Stimulated activated CD8-positive, alpha-beta memory T cell treated with anti-CD3 and anti-CD28 coated beads, Interleukin-4, amount 100 ng/mL, for 1 hour (primary cell): ENCODE results near the gene CTDSPL.
"Not testable (repeated sequence)": the region's sequence is repeated elsewhere in the genome, so short reads cannot be mapped to it uniquely, and the experiment has no call there.

Experiments used
- DNase-seq, 2 donors: peaks; one replicate each; pipeline ENCODE4 v3.0.0-alpha.2; 2020; ENCODE audit warnings: low read depth in 2 of 2, low spot score in 1 of 2

Gene CTDSPL

DNA sequence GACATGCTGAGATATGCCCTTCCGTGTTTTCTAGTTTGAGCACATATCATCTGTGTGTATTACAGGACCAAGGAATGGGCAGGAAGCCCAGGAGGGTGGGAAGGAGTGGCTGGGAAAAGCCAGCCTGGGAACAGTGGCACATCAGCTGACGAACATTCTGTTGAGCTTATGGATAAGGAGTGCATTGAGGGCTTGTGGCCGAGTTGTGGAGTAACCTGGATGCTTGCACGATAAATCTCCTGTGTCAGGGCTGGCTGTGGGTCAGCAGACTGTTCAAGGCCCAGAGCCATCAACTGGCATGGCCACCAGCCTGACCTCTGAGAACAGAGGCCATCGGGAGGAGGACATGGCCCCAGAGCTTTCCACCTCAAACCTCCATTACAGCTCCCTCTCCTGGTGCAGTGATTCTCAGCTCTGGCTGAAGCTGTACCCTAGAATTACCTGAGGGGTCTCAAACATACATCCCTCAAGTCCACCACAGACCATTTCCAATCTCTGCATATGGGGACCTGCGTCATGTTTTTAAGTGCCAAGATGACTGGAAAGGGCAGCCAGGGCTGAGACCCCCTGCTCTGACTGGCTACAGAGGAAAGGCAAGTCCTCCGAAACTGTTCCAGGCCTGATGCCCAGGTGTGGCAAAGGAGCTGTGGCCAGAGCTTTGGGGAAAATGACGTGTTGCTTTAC is 124.1 kb downstream of the CTDSPL start:
- no peak for DNase-seq

DNA sequence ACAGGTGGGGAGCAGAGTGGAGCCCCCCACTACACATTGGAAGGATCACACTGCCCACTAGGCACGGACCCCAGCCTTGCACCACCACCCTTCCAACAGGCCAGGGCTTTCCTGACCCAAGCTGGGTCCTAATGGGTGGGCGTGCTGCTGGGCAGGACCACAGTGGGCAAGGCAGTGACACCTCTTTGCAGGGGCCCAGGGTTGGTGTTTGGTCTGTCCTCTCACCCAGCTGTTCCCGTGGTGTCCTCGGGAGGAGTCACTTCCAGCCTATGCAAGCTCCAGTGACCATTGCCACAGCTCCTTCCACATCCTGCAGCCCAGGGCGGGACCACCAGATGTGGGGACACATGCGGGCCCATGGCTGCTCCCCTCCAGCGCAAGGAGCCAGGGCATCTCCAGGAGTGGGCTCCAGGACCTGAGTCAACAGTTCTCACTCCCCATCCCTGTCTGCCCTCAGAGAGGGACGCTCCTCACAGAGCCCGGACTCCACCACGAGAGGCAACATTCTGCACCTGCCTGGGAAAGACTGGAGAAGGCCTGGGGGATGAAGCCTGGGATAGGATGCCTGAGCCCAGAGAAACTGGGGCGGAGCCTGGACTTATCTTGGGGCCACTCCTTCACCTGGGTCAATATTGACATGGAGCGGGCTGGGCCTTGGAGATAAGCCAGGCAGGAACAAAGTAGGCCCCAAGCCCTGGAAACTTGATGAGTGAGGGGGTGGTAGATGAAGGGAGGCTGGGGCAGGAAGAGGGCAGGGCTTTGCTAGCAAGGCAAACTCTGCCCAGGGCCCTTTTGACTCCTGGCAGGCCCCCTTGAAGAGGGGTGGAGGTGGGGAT is 125.0 kb downstream of the CTDSPL start:
- no peak for DNase-seq

DNA sequence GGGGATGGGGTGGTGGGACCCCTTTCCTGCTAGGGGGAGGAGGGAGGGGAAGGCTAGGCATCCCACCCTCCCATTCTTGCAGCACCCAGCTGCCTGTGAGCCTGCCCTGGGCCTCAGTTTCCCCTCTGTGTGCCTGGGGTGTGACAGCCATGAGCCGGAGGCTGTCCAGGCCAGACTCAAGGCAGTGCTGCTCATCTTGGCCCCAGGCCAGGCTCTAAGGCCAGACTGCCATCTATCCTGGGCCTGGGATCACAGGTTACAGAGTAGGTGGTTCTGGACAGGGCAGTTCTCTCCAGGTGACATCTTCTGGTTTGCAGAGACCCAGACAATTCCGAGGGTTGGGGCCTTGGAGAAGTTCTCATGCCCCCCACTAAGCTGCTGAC is 125.6 kb downstream of the CTDSPL start:
- no peak for DNase-seq

DNA sequence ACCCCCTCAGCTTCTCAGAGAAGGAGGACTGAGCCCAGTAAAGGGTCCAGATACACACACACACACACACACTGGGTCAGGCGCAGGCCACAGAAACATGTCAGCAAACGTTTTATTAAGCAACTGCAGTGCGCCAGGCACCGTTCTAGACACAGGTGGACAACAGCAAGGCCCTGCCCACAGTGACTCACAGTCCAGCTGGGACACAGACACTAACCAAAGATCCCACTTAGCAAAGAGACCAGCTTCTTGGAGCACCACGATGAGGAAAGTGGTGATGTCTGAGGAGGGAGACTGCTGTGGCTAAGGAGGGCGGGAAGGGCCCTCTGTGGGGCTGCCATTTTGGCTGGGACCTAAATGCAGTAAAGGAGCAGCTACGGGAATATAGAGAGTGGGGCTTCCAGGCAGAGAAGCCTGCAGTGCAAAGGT is 126.1 kb downstream of the CTDSPL start:
- no peak for DNase-seq

DNA sequence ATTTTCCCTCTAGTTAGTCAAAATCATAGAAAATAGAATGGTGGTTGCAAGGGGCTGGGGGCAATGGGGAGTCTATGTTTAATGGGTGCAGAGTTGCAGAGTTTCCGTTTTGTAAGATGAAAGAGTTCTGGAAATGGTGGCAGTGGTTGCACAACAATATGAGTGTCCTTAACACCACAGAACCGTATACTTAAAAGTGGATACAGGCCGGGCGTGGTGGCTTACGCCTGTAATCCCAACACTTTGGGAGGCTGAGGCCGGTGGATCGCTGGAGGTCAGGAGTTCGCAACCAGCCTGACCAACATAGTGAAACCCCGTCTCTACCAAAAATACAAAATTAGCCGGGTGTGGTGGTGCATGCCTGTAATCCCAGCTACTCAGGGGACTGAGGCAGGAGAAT is 126.7 kb downstream of the CTDSPL start:
- DNase-seq: not testable (repeated sequence)

DNA sequence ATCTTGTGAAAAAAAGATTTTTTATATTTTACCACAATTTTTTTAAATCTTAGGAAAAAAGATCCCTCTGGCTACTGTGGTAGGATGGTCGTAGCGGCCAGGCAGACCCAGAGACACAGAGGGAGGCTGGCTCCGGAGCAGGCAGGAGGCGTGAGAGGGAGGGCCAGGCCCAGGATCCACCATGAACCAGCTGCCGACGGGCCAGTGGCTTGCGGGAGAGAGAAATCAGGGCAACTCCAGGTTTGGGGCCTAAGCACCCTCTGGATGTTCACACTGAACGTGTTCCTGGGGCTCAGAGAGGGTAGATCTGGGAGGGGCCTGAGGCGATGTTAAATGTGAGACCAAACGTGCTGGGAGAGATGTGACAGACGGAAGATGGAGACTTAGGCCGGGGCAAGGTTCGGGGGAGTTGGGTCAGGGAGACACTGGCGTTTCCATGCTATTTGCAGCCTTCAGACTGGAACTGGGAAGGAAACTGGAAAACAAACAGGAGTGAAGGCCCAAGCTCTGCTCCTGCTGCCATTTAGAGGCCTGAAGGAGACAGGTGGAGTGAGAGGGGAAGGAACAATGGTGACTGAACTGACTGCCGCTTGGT is 127.3 kb downstream of the CTDSPL start:
- no peak for DNase-seq

DNA sequence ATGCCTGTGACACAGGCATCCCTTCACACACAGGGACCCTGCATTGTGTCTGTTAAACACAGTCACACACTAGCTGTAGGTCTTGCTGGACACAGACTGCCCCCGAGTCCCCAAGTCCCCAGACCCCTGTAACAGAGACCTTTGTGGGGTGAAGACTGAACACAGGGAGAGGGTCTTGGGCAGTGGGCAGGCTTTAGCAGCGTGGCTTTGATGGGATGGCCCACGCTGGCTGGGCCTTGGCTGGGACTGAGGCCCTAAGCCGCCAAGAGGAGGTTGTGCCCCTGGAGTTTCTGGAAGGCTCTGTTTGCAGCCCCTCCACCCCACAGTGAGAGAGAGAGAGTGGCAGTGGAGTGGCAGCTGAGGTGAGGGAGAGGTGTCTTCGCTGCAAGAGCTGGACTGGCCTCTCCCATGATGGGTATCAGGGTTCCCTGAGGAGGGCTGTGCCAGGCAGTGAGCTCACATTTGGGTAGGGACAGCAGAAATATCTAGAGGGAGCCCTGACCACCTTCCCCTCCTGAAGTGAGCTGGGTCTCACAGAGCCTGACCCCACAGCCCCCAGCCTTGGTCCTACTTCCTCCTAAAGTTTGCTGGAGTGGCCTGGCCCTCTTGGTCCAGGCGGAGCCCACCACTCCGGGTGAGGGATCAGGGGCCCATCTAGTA is 128.3 kb downstream of the CTDSPL start:
- no peak for DNase-seq

DNA sequence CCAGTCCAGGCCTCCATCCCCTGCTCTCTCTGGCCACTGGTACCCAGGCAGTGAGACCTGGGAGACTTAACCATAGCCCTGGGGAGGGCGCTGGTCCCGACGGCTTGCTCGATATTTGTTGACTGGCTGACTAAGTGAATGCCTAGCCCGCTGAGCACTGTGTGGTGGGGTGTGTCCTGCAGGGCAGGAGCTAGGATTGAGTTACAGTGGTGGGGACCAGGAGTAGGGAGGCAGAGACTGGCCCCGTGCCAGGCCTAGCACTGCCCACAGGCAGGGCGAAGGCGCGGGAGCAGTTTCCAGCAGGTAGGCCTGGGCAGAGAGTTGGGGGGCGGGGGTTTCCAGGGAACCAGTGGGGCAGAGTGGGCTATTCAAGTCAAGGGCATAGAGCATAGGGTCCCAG is 128.8 kb downstream of the CTDSPL start, which contains the start of gene VILL:
VILL (plus strand) TSS at position 260 of the 400 bp plus-strand sequence. CDS start 2,887 bp downstream, outside the sequence.
- no peak for DNase-seq

DNA sequence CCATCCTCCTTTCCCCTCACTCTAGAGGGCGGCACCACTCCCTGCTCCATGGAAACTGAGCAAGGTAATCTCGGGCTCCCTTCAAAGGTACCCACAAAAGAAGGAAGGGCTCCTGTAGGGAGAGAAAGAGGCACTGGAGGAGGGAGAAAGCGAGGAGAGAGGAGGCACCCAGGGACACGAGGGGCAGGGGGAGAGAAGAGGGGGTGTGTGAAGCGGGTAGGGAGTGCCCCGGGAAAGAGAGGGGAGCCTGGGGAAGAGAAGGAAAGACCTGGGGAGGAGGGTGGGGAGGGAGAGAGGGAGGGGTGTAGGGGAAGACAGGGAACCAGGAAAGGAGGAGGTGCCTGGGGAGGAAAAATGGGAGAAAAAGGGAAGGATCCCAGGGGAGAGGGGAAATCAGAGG is 129.4 kb downstream of the CTDSPL start:
- DNase-seq: no peak

DNA sequence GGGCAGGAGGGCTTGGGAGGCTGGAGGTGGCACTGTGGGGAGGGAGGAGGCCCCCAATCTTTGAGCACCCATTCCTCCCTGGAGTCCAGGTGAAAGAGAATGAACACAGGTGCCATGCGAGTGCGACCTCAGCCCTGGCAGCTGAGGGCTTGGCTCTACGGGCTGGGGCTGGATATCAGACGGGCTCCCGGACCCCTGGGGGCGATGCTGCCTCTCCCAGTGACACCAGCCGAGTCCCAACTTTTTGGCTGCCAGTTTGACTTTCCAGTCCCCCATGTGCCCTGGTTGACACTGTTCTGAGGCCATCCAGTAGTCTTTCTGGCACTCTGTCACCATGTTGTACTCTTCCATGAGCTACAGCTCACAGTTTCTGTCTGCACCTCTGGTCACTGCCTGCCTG is 130.1 kb downstream of the CTDSPL start:
- DNase-seq: no peak

DNA sequence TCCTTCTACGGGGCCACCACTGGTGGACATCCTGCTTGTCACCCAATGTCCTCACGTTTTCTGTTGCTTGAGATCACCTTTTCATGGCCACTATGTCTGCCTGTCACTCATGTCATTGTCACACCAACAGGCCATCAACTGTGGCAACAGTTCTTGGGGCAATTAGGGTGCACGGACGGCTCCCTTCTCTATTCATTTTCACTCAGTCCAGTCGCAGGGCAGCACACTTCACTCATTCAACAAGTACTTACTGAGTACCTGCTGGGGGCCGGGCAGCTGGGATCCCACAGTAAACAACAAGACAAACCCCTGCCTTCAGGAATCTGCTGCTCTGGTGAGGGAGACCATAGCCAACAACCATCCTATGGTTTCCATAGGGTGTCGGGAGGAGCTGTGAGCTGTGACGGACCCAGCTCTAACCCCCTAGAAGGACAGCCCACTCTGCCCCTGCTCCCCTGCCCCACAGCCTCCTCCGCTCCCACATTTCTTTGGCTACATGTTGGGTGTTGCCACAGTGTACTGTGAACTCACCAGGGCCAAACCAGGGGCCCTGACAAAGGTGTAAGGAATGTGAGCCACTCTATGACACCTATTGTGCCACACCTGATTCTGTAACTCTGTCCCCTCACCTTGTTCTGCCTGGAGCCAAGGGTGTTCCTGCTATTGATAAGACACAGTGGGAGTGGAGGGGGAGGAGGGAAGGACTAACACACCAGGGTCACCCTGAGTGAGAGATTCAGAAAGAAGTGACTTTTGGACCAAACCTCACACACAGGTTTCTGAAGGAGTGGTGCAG is 130.8 kb downstream of the CTDSPL start:
- no peak for DNase-seq

DNA sequence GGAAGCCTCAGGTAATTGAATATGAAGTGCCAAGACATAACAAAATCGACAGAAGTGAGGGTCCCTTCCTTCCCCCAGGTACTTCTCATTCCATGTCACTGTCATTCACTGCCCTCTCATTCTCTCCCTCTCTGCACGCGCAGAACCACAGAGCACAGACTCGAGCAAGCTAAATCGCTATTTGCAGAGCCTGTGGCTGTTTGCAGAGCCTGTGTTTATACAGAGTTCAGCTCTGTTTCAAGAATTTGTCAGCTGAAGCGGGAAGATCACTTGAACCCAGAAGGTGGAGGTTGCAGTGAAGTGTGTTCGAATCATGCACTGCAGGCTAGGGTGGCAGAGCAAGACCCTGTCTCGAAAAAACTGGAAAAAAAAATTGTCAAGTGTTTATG is 131.4 kb downstream of the CTDSPL start:
- no peak for DNase-seq

DNA sequence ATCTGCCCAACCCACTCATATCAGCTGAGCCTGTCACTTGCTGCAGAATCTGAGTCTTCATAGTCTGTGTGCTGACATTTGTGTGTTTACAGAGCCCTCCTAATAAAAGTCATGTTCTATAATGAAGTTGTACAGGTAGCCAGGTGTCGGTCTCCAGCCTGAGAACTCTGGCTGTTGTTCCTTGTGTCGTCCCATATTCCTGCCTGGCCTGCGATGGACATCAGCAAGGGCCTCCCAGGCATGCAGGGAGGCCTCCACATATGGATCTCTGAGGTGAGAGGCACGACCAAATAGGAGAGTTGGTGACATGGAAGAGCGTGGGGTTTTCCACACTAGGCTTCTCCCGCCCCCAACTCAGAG is 131.8 kb downstream of the CTDSPL start:
- DNase-seq: no peak

DNA sequence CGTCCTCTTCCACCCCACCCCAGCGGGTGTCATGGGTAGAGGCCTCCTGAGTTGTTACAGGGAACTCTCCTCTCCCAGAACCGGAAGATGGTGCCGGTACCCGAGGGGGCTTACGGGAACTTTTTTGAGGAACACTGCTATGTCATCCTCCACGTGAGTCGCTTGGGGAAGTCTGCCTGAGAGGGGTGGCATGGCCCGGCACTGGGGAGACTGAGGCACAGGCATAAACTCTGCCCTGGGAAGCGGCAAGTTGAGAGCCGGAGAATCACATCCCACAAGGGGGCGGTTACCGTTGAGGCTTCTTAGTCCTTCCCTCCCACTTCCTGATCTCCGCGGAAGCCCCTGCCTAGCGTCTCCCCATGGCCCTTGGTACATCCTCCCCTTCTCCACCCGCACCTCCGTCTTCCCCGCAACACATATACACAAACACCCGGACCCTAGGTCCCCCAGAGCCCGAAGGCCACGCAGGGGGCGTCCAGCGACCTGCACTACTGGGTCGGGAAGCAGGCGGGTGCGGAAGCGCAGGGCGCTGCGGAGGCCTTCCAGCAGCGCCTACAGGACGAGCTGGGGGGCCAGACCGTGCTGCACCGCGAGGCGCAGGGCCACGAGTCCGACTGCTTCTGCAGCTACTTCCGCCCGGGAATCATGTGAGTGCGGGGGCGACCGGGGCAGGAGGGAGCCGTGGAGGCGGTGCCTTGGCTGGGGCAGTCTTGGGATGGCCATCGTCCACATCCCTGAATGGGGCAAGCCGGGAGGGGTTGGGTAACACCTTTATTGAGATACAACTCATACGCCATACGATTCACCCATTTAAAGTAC is 132.3 kb downstream of the CTDSPL start:
- DNase-seq: peak; percentile 32 to 35

DNA sequence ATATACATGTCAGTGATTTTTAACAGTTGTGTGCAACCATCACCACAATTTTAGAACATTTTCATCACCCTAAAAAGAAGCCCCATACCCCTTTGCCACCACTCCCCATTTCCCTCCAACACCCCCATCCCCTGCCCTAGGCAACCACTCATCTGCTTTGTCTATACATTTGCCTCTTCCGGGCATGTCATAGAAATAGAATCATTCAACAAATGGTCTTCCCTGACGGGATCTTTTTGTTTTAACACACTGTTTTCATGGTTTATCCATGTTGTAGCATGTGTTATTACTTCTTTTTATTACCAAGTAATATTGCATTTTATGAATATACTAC is 132.9 kb downstream of the CTDSPL start:
- no peak for DNase-seq

DNA sequence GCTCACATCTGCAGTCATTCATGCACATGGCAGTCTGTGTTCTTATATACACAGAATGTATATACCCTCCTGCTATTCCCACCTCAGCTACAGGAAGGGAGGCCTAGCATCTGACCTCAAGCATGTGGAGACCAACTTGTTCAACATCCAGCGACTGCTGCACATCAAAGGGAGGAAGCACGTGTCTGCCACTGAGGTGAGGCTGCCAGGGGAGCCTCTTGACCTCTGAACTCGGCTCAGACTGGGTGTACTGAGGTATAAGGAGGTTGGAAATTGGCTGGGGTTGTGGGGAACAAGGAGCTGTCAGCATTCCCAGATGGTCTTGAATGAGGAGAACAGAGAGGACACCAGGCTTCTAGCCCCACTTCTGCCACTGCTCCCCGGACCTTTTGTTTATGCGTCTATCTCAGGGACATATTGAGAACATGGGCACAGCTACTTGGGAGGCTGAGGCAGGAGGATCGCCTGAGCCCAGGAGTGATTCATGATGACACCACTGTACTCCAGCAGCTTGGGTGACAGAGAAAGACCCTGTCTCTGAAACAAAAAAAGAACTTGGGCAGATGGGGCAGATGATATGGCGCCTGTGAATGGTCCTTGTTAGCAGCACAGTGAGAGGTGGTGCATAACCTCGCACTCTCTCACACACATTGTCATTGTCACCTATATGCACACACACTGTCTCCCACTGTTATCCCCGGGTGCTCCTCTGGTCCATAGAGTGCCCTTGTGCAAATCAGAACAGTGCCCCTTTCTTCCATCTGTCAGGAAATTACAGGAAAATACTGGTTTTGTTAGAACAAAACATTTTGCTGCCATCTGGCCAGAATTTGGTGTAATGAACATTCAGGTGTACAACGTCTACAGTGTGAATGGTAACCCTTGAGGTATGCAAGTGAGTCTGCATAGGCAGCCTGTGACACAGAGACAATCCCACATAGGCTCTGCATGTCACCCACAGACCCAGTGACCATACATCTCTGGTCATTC is 134.3 kb downstream of the CTDSPL start:
- no peak for DNase-seq

DNA sequence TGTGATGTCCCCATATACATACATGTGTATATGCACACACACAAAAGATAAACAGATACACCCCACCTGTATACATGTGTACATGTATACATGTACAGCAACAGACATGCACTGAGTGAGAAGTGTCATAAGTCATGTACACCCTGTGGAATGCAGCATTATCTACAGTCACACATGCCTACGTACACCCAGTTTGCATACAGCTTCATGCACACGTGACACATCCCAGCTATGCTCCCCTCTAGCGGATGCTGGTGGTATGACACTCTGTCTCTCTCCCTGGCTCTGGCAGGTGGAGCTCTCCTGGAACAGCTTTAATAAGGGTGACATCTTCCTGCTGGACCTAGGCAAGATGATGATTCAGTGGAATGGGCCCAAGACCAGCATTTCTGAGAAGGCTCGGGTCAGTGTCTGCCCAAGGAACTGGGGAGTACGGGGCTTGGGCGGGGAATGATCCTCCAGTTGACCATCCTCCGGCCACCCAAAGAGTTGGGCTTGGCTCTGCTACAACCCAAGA is 135.2 kb downstream of the CTDSPL start:
- peak; percentile 58 to 69 for DNase-seq

DNA sequence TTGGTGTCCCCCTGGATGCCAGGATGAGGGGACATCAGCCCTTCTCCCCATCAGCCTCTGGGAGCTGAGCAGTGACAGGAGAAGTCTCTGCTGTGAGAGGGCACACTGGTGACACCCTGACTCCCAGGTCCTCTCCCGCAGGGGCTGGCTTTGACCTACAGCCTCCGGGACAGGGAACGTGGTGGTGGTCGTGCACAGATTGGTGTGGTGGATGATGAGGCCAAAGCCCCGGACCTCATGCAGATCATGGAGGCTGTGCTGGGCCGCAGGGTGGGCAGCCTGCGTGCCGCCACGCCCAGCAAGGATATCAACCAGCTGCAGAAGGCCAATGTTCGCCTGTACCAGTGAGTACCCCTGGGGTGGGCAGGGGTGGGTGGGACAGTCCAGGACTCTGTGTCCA is 135.7 kb downstream of the CTDSPL start:
- DNase-seq: no peak
